GM18951 (cell line): ENCODE data around the gene AXDND1.
"Not testable (repeated sequence)": the region's sequence is repeated elsewhere in the genome, so short reads cannot be mapped to it uniquely, and the experiment has no call there.

Source experiments
- POLR2A ChIP-seq: IDR thresholded peaks from 4 replicates; pipeline ENCODE4 v1.6.1; 2011; ENCODE audit warnings: mild to moderate bottlenecking; ENCODE audit not compliant: insufficient read length, insufficient read depth; ENCODE audit errors: extremely low read depth
- in situ Hi-C: fragments of 300-500 bp; cut with MboI; formaldehyde crosslinking; loops from one replicate; pipeline ENCODE4 v1.12.0; 2022; ENCODE audit warnings: low sequenced_read_pairs, mixed read lengths, inconsistent platforms; ENCODE audit not compliant: unreplicated experiment

The AXDND1 gene

DNA sequence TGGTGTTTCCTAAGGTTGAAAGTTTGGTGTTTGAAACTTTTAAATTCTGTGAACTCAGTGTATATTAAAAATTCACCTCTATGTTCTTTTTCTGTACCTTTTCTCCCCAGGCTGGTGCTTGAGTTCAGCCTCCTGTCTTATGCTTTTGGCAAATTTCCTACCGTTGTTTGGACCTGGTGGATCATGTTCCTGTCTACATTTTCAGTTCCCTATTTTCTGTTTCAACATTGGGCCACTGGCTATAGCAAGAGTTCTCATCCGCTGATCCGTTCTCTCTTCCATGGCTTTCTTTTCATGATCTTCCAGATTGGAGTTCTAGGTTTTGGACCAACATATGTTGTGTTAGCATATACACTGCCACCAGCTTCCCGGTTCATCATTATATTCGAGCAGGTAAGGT, 24.9 kb upstream of the AXDND1 start:
- in situ Hi-C loops: no loop called here
- no peak for TF ChIP-seq POLR2A

DNA sequence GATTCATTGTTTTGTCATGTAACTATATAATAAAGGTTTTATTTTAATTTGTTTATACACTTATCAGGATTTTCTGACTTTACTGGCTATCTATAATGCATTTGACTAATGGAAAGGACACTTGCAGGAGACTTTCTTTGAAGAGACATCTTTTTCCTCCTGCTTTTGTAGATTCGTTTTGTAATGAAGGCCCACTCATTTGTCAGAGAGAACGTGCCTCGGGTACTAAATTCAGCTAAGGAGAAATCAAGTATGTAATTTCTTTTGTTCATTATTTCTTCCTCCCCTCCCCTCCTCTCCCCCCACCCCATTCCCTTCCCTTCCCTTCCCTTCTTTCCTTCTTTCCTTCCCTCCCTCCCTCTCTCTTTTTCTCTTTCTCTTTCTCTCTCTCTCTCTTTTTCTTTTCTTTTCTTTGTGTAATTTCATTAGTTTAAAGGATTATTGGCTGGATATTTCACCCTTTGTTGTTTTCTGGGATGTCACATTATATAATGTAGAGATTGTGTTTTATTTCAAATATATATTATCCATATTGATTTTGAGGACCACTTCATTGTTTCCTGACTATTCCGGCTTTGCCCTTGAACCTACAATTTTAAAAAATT, 23.7 kb upstream of the AXDND1 start:
- TF ChIP-seq POLR2A: no peak
- in situ Hi-C loops: no loop called here

DNA sequence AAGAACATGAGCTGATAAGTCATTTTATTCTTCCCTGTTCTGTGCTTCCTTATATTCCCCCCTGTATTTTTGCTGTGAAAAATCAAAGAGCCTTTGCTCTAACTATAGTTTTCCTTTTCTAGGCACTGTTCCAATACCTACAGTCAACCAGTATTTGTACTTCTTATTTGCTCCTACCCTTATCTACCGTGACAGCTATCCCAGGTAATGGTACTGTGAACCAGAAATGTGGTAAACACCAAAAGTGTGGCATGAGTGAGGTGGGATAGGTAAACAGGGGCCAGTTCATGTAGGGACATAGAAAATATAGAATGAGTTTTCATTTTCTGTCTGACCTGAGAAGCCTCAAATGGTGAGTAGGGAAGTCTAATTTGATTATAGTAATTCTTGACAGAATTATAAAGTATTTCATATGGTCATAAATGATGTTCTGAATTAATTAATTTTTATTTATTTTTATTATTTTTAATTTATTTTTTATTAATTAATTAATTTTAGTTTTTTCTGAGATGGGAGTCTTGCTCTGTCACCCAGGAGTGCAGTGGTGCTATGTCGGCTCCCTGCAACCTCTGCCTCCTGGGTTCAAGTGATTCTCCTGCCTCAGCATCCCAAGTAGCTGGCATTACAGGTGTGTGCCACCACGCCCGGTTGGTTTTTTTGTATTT, 22.9 kb upstream of the AXDND1 start:
- in situ Hi-C loops: no loop called here
- TF ChIP-seq POLR2A: no peak

DNA sequence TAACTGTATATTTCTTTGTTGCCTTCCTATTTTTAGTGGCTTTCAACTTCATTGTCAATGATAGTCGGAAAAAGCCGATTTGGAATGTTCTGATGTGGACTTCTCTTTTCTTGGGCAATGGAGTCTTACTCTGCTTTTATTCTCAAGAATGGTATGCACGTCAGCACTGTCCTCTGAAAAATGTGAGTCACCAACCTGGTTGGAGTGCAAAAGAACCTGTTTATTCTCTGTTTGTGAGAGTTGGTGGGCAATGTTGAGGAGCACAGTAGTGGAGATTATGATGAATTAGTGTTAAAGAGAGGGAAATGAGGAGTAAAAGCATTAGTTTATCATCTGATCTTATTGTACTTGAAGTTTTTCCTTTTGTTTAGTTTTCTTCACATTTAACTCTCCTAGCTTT, 14.5 kb upstream of the AXDND1 start:
- in situ Hi-C loops: loop anchor here (25.0 kb wide), 1 partner anchor 814 kb away; no protein-coding TSS in a partner anchor
- no peak for TF ChIP-seq POLR2A

- in situ Hi-C loops: loop anchor here (25.0 kb wide), 1 partner anchor 815 kb away; no protein-coding TSS in a partner anchor
- TF ChIP-seq POLR2A: no peak
Observed at GRCh38 chr1:179352236-179352635, 13.5 kb upstream of the AXDND1 start.

- in situ Hi-C loops: loop anchor here (25.0 kb wide), 1 partner anchor 816 kb away; no protein-coding TSS in a partner anchor
- no peak for TF ChIP-seq POLR2A
Observed at GRCh38 chr1:179353546-179353945, 12.2 kb upstream of the AXDND1 start.

GRCh38 chr1:179361631-179362030, 4.1 kb upstream of the AXDND1 start:
- in situ Hi-C loops: loop anchor here (25.0 kb wide), 1 partner anchor 824 kb away; no protein-coding TSS in a partner anchor

DNA sequence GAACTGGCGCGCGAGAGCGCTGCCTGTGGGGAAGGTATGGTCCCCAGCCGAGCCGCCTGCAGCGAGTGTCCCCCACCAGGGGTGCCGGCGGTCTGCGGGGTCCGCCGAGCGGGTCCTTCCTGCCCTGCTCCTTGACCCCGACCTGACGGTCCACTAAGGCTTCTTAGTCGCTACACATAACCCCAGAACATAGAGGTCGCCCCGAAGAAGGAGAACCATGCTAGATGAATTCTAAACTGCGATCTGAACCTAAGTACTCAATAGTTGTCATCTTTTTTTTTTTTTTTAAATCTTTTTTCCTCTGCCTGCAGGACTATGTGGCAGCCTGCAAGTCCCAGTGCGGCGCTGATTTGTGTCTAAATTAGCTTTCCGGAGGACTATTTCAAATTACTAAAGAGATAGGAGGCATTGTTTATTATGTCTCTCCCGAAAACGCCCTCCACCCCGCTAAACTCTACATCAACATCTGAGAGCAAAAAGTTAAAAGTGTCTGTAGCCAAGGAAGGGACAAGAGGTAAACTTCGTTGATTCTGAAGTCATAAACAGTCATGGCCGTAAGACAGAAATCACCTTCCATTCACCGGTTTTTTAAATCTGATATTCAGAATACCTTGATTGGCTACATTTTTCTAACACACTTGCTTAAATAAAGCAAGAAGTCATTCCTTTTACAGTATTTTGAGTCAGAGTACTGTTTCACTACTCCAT, 476 bp downstream of the AXDND1 start:
- no peak for TF ChIP-seq POLR2A
- in situ Hi-C loops: loop anchor here (5.0 to 25.0 kb wide), 2 partner anchors 284 to 829 kb away; partner anchors contain the start of gene TOR3A

- in situ Hi-C loops: loop anchor here (5.0 to 25.0 kb wide), 2 partner anchors 288 to 833 kb away; partner anchors contain the start of gene TOR3A
- no peak for TF ChIP-seq POLR2A
Observed at GRCh38 chr1:179369751-179370341, 4.1 kb downstream of the AXDND1 start.

DNA sequence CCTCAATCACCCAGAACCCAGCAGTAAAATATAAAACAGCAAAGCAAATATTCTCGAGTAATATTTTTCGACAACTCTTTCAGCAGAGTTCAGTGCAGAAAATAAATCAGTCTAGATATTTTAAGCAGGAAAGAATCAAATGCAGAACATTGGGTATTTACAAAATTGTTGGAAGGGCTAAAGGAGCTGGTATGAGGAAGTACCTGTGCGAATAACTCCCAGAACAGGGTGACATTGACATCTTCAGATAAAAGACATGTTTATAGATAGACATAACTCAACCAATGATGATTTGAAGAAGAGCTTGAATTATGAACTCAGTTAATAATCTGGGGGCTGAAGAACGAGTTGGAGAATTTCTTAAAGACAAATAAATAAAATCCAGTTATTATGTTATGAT, 6.4 kb downstream of the AXDND1 start:
- in situ Hi-C loops: loop anchor here (25.0 kb wide), 1 partner anchor 835 kb away; no protein-coding TSS in a partner anchor
- no peak for TF ChIP-seq POLR2A

GRCh38 chr1:179376223-179376622, 10.5 kb downstream of the AXDND1 start:
- no peak for TF ChIP-seq POLR2A
- in situ Hi-C loops: no loop called here

DNA sequence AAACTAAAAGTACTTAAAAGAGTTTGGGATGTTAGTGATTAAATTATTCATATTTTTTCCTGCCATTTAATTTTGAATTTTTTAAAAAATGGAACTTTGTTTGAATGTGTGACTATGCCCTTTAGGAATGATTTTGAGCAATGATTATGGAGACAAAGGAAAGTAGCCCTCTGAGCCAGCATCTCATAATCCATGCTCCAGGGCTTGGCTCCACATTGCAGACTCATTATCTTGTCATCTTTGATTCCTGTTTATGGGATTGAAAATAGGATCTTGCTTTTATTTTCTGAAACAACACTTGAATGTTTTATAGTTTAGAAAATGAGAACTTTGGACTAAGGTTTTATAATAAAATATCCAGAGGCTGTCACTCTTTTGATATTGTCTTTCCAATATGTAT, 14.5 kb downstream of the AXDND1 start:
- in situ Hi-C loops: no loop called here

DNA sequence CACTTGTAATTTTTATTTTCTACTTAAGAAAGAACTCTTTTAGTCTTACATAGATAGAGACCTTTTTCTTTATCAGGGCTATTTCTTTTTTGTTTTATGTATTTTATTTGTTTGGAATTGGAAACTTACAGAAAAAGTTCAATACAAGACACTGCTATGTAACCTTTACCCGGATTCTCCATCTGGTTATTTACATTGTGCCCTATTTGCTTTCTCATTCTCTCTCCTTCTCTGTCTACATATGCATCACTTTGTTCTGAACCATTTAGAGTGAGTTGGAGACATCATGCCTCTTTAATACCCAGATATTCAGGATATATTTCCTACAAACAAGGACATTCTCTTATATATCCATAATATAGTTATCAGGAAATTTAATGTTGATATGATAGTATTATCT, 18.3 kb downstream of the AXDND1 start:
- in situ Hi-C loops: no loop called here
- no peak for TF ChIP-seq POLR2A

More for the DNA sequence above, 14.5 kb downstream of the AXDND1 start:
- no peak for TF ChIP-seq POLR2A

DNA sequence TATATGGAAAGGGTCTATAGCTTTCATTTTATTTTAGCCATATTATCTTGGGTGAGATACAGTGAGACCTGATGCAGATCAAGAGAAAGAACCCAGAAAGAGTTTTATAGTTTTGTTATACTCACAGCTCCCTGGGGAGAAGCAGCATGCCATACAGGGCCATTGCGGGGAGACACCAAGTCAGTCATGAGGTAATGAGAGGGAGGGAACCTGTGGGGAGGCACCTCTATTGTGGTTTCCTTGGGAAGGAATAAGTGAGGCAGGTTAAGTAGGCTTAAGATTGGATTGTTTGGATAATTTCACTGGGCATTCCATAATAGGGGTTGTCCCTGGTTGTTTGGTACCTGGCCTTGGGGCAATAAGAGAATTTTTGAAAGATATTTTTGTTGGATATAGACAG, 19.7 kb downstream of the AXDND1 start:
- in situ Hi-C loops: no loop called here
- TF ChIP-seq POLR2A: no peak

DNA sequence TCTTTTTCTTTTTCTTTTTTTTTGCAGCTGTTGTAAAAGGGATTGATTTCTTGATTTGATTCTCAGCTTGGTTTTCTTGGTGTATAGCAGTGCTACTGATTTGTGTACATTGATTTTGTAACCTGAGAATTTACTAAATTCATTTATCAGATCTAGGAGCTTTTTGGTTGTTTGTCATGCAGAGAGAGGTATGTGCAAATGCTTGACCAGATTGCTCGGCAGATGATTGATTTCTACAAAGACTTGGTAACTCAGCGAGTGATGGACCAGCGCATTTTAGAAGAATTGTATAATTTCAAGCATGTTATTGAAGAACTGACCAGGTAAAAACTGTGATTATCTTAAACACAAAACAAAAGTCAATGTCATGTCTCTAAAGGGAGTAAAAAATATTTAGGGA, 27.9 kb downstream of the AXDND1 start:
- TF ChIP-seq POLR2A: no peak
- in situ Hi-C loops: no loop called here

DNA sequence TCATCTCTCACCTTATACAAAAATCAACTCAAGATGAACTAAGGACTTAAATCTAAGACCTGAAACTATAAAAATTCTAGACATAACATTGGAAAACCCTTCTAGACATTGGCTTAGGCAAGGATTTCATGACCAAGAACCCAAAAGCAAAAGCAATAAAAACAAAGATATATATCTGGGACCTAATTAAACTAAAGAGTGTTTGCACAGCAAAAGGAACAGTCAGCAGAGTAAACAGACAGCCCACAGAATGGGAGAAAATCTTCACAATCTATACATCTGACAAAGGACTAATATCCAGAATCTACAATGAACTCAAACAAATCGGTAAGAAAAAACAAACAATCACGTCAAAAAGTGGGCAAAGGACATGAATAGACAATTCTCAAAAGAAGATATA, 33.6 kb downstream of the AXDND1 start:
- in situ Hi-C loops: not testable (repeated sequence)

GRCh38 chr1:179417760-179418159, 52.0 kb downstream of the AXDND1 start:
- in situ Hi-C loops: not testable (repeated sequence)

- in situ Hi-C loops: not testable (repeated sequence)
Observed at GRCh38 chr1:179418706-179419105, 52.9 kb downstream of the AXDND1 start.
